Measurements from ENCODE around the gene PATJ.

PATJ gene

GRCh38 chr1:61743716-61744580 is 1.7 kb downstream of the PATJ start (continued):
- no peak for TF ChIP-seq ZNF658 (tag by site-specific recombination; IDR thresholded peaks at IDR 0.05)
- TF ChIP-seq ZNF280C (tag by site-specific recombination; IDR thresholded peaks at IDR 0.05) = no peak
- 0 out of 2 replicates have a peak, but pooled peaks have one; percentile 31 for TF ChIP-seq ZBTB10 (tag by site-specific recombination; IDR thresholded peaks at IDR 0.05)
- TF ChIP-seq ZBTB6 (tag by site-specific recombination; IDR thresholded peaks at IDR 0.05) = no peak
- peak; percentile 30; the same call in 1 of the 2 replicates for TF ChIP-seq KLF1 (tag by site-specific recombination; IDR thresholded peaks at IDR 0.05)
- TF ChIP-seq ZFP37 (tag by site-specific recombination; IDR thresholded peaks at IDR 0.05) = no peak
- 0 out of 2 replicates have a peak, but pooled peaks have one; percentile 55 for TF ChIP-seq ZNF610 (tag by site-specific recombination; IDR thresholded peaks at IDR 0.05; ENCODE audit: borderline replicate concordance)
- peak; percentile 63; the same call in 1 of the 2 replicates for TF ChIP-seq YY2 (tag by site-specific recombination; IDR thresholded peaks at IDR 0.05)
- TF ChIP-seq RBAK (tag by site-specific recombination; IDR thresholded peaks at IDR 0.05) = no peak
- no peak for TF ChIP-seq ZNF426 (tag by site-specific recombination; IDR thresholded peaks at IDR 0.05)
- peak; percentile 53; the same call in 1 of the 2 replicates for TF ChIP-seq TCF7L2 (IDR thresholded peaks at IDR 0.05; ENCODE audit: borderline replicate concordance, low read depth, low read length)

GRCh38 chr1:61746813-61747212 is 4.5 kb downstream of the PATJ start:
- Histone ChIP-seq H3K4me1 (ENCODE audit: control insufficient read depth, insufficient read depth, low read length) (peaks cover 3% of the 10 kb centered on the region; the same call in 1 of the 2 replicates), H3K36me3 (ENCODE audit: control insufficient read depth in 2 of 2, insufficient read depth in 1 of 2, low read length in 2 of 2) (no peaks in the 10 kb centered on the region), H3K9me3 (ENCODE audit: control insufficient read depth, insufficient read depth, low read depth, low read length) (no peaks in the 10 kb centered on the region), H3K27ac (ENCODE audit: extremely low read depth, low read depth, low read length) (no peak overlapping the region), H3K4me3 (ENCODE audit: low read depth, low read length) (no peak overlapping the region)
- ChIA-PET CTCF (interaction anchor here (0.6 kb wide), 1 partner anchor 479 kb away, joined by 3 read pairs; no protein-coding TSS in a partner anchor), POLR2A (no interaction called here)
- no peak for TF ChIP-seq ZBTB17 (tag by site-specific recombination; IDR thresholded peaks at IDR 0.05)
- 0 out of 2 replicates have a peak, but pooled peaks have one; percentile 19 for TF ChIP-seq ZBTB8A (tag by site-specific recombination; IDR thresholded peaks at IDR 0.05)

GRCh38 chr1:61748566-61748965 is 6.3 kb downstream of the PATJ start:
- Histone ChIP-seq H3K27ac (ENCODE audit: extremely low read depth, low read depth, low read length) (no peak overlapping the region), H3K9me3 (ENCODE audit: control insufficient read depth, insufficient read depth, low read depth, low read length) (no peaks in the 10 kb centered on the region), H3K36me3 (ENCODE audit: control insufficient read depth in 2 of 2, insufficient read depth in 1 of 2, low read length in 2 of 2) (no peaks in the 10 kb centered on the region), H3K4me3 (ENCODE audit: low read depth, low read length) (no peak overlapping the region), H3K4me1 (ENCODE audit: control insufficient read depth, insufficient read depth, low read length) (peaks cover 3% of the 10 kb centered on the region; the same call in 1 of the 2 replicates)
- ChIA-PET CTCF (interaction anchor here (0.6 kb wide), 1 partner anchor 38 kb away, joined by 3 read pairs; no protein-coding TSS in a partner anchor), POLR2A (no interaction called here)
- TF ChIP-seq ZNF132 (tag by site-specific recombination; IDR thresholded peaks at IDR 0.05; ENCODE audit: borderline replicate concordance) (no peak), REST (tag by site-specific recombination; IDR thresholded peaks at IDR 0.05) (no peak), ZNF114 (tag by site-specific recombination; IDR thresholded peaks at IDR 0.05) (no peak), ZNF214 (tag by site-specific recombination; IDR thresholded peaks at IDR 0.05; ENCODE audit: borderline replicate concordance) (no peak), KLF16 (tag by site-specific recombination; IDR thresholded peaks at IDR 0.05) (no peak), ZNF366 (tag by site-specific recombination; conservative IDR thresholded peaks at IDR 0.05) (no peak), PRDM6 (tag by site-specific recombination; IDR thresholded peaks at IDR 0.05) (no peak)
